Thoracic aorta (tissue), 2 donors: ENCODE results near the gene CPNE9. TPM values are rescaled to one million over a fixed set of nuclear protein-coding genes. Genes with fewer than 3 reads are reported as not detected.

Experiments
- ATAC-seq: fragments of 150-250 bp; one replicate; pipeline ENCODE4 v1.8.0; 2017; ENCODE audit warnings: low read depth; ENCODE audit not compliant: insufficient number of reproducible peaks, low FRiP score
- DNase-seq: peaks from one replicate; pipeline ENCODE4 v3.0.0-alpha.2; 2020; ENCODE audit warnings: low spot score
- H3K27ac ChIP-seq, 2 donors: fragments of 200-600 bp; sonication (generic); 1 replicate in 1 of 2; 2 replicates in 1 of 2; pipeline ENCODE4 v1.5.1; 2016; ENCODE audit warnings: mild to moderate bottlenecking in 2 of 2, moderate library complexity in 2 of 2
- H3K27me3 ChIP-seq: fragments of 200-600 bp; sonication (generic); replicated peaks from 2 replicates; pipeline ENCODE4 v1.6.0; 2016; ENCODE audit warnings: mild to moderate bottlenecking; ENCODE audit not compliant: insufficient read depth
- H3K36me3 ChIP-seq: fragments of 200-600 bp; sonication (generic); one replicate; pipeline ENCODE4 v1.5.1; 2016
- H3K4me1 ChIP-seq, 2 donors: fragments of 200-600 bp; sonication (generic); 1 replicate in 1 of 2; 2 replicates in 1 of 2; pipeline versions ENCODE4 v1.5.1 to v1.6.0; 2016; ENCODE audit warnings: low read depth in 2 of 2, mild to moderate bottlenecking in 1 of 2; ENCODE audit not compliant: control insufficient read depth in 1 of 2
- H3K4me3 ChIP-seq: fragments of 200-600 bp; sonication (generic); 2 replicates; pipeline ENCODE4 v1.5.1; 2016; ENCODE audit warnings: mild to moderate bottlenecking
- H3K9me3 ChIP-seq: fragments of 200-600 bp; sonication (generic); 2 replicates; pipeline ENCODE4 v1.5.1; 2016
- CTCF ChIP-seq: fragments of 200-600 bp; sonication (generic); IDR thresholded peaks from one replicate; pipeline ENCODE4 v1.5.1; 2019; ENCODE audit warnings: antibody characterized with exemption
- total RNA-seq, 2 donors: library from RNA; depleted of rRNA; stranded (reverse); fragments of >200 nt; gene quantifications; one replicate each; pipeline versions ENCODE4 v1.1.0 to v1.2.3, GENCODE V29; 2016

The CPNE9 gene
- total RNA-seq, 2 donors from 2014 or later: not detected

- Histone ChIP-seq H3K36me3 (peaks cover 97% of the 10 kb centered on the region), H3K27me3 (no peaks in the 10 kb centered on the region), H3K4me1 (no peaks in the 10 kb centered on the region), H3K9me3 (no peaks in the 10 kb centered on the region), H3K4me3 (no peak overlapping the region), H3K27ac (no peak overlapping the region)
- no peak for DNase-seq
- TF ChIP-seq CTCF: no peak
- no peak for ATAC-seq
These were observed 21.9 kb upstream of the CPNE9 start for GRCh38 chr3:9681723-9682081.

GRCh38 chr3:9682096-9682495 is 21.5 kb upstream of the CPNE9 start:
- peaks cover 99% of the 10 kb centered on the region for H3K36me3 ChIP-seq
- DNase-seq (no peak), ATAC-seq (no peak)
- H3K27ac ChIP-seq: no peak overlapping the region
- H3K4me3 ChIP-seq: no peak overlapping the region
- no peaks in the 10 kb centered on the region for H3K4me1 ChIP-seq
- no peaks in the 10 kb centered on the region for H3K27me3 ChIP-seq
- H3K9me3 ChIP-seq: no peaks in the 10 kb centered on the region
- no peak for TF ChIP-seq CTCF

- ATAC-seq (no peak), DNase-seq (no peak)
- no peaks in the 10 kb centered on the region for H3K4me1 ChIP-seq
- H3K27me3 ChIP-seq: no peaks in the 10 kb centered on the region
- no peak overlapping the region for H3K4me3 ChIP-seq
- no peaks in the 10 kb centered on the region for H3K9me3 ChIP-seq
- H3K36me3 ChIP-seq: peaks cover 98% of the 10 kb centered on the region
- no peak for TF ChIP-seq CTCF
- H3K27ac ChIP-seq: no peak overlapping the region
These were observed 20.2 kb upstream of the CPNE9 start for GRCh38 chr3:9683426-9683825.

GRCh38 chr3:9685216-9686049 is 18.2 kb upstream of the CPNE9 start:
- H3K4me1 ChIP-seq: no peaks in the 10 kb centered on the region
- H3K27ac ChIP-seq: no peak overlapping the region
- no peaks in the 10 kb centered on the region for H3K9me3 ChIP-seq
- peaks cover 97% of the 10 kb centered on the region for H3K36me3 ChIP-seq
- H3K4me3 ChIP-seq: no peak overlapping the region
- no peaks in the 10 kb centered on the region for H3K27me3 ChIP-seq
- no peak for TF ChIP-seq CTCF
- no peak for DNase-seq
- ATAC-seq: no peak

GRCh38 chr3:9686050-9686550 is 17.5 kb upstream of the CPNE9 start:
- H3K9me3 ChIP-seq: no peaks in the 10 kb centered on the region
- peaks cover 94% of the 10 kb centered on the region for H3K36me3 ChIP-seq
- no peaks in the 10 kb centered on the region for H3K4me1 ChIP-seq
- no peak for DNase-seq
- H3K27ac ChIP-seq: no peak overlapping the region
- ATAC-seq: no peak
- H3K4me3 ChIP-seq: no peak overlapping the region
- H3K27me3 ChIP-seq: no peaks in the 10 kb centered on the region
- TF ChIP-seq CTCF: no peak
